Measurements from ENCODE around the gene PIPOX.

PIPOX gene

GRCh38 chr17:29089601-29090044, 46.7 kb downstream of the PIPOX start:
- Histone ChIP-seq H3K4me1 (ENCODE audit: insufficient read depth, low read length, severe bottlenecking) (no peaks in the 10 kb centered on the region), H3K9ac (ENCODE audit: low read length) (no peak overlapping the region), H3K27me3 (ENCODE audit: insufficient read depth, low read length) (no peaks in the 10 kb centered on the region), H4K20me1 (ENCODE audit: insufficient read depth, low read length) (no peaks in the 10 kb centered on the region), H3K9me2 (ENCODE audit: low read depth, low read length) (no peaks in the 10 kb centered on the region), H3K4me3 (ENCODE audit: low read depth, low read length, poor library complexity, severe bottlenecking) (no peak overlapping the region), H3K9me3 (ENCODE audit: low read length) (no peaks in the 10 kb centered on the region), H3K36me3 (ENCODE audit: insufficient read depth, low read length) (peaks cover 82% of the 10 kb centered on the region), H3K79me2 (ENCODE audit: insufficient read depth, low read length) (no peaks in the 10 kb centered on the region), H3K4me2 (ENCODE audit: low read length) (no peak overlapping the region), H2AFZ (ENCODE audit: low read length) (no peak overlapping the region), H3K27ac (ENCODE audit: low read depth, low read length, poor library complexity, severe bottlenecking) (no peak overlapping the region), H3F3A (ENCODE audit: insufficient read depth, low read length) (no peaks in the 10 kb centered on the region)
- TF ChIP-seq EZH2 (IDR thresholded peaks at IDR 0.05; ENCODE audit: borderline replicate concordance, low read length) = no peak
- TF ChIP-seq, protein P1, sequence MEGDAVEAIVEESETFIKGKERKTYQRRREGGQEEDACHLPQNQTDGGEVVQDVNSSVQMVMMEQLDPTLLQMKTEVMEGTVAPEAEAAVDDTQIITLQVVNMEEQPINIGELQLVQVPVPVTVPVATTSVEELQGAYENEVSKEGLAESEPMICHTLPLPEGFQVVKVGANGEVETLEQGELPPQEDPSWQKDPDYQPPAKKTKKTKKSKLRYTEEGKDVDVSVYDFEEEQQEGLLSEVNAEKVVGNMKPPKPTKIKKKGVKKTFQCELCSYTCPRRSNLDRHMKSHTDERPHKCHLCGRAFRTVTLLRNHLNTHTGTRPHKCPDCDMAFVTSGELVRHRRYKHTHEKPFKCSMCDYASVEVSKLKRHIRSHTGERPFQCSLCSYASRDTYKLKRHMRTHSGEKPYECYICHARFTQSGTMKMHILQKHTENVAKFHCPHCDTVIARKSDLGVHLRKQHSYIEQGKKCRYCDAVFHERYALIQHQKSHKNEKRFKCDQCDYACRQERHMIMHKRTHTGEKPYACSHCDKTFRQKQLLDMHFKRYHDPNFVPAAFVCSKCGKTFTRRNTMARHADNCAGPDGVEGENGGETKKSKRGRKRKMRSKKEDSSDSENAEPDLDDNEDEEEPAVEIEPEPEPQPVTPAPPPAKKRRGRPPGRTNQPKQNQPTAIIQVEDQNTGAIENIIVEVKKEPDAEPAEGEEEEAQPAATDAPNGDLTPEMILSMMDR (IDR thresholded peaks at IDR 0.05; ENCODE audit: low read length) = no peak

DNA sequence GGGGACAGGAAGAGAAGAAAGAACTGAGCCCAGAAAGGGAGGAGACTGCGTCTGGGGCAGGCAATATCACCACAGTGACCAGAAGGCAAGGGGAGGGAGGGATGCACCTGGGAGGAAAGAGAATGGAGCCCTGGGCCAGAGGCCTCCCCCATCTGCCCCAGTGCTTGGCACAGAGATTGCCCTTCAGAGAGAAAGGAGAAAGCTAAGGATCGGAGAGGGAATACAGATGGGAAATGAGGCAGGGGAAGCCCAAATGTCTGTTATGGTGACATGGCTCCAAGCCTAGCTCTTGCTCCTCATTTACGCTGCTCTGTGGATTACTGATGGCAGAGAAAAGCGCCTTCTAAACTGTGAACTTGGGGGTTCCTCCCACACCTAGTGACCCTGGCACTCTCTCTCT, 47.2 kb downstream of the PIPOX start:
- H3K9me2 ChIP-seq (ENCODE audit: low read depth, low read length) = no peaks in the 10 kb centered on the region
- H3K36me3 ChIP-seq (ENCODE audit: insufficient read depth, low read length) = peaks cover 83% of the 10 kb centered on the region
- no peak for TF ChIP-seq EZH2 (IDR thresholded peaks at IDR 0.05; ENCODE audit: borderline replicate concordance, low read length)
- TF ChIP-seq, protein P1 (IDR thresholded peaks at IDR 0.05; ENCODE audit: low read length) = no peak
- H3K9me3 ChIP-seq (ENCODE audit: low read length) = no peaks in the 10 kb centered on the region
- H4K20me1 ChIP-seq (ENCODE audit: insufficient read depth, low read length) = no peaks in the 10 kb centered on the region
- H3K79me2 ChIP-seq (ENCODE audit: insufficient read depth, low read length) = no peaks in the 10 kb centered on the region
- H2AFZ ChIP-seq (ENCODE audit: low read length) = no peak overlapping the region
- no peak overlapping the region for H3K4me3 ChIP-seq (ENCODE audit: low read depth, low read length, poor library complexity, severe bottlenecking)
- no peak overlapping the region for H3K27ac ChIP-seq (ENCODE audit: low read depth, low read length, poor library complexity, severe bottlenecking)
- no peak overlapping the region for H3K9ac ChIP-seq (ENCODE audit: low read length)
- H3K4me2 ChIP-seq (ENCODE audit: low read length) = no peak overlapping the region
- H3K4me1 ChIP-seq (ENCODE audit: insufficient read depth, low read length, severe bottlenecking) = no peaks in the 10 kb centered on the region
- H3F3A ChIP-seq (ENCODE audit: insufficient read depth, low read length) = no peaks in the 10 kb centered on the region
- no peaks in the 10 kb centered on the region for H3K27me3 ChIP-seq (ENCODE audit: insufficient read depth, low read length)

GRCh38 chr17:29090750-29091605, 48.0 kb downstream of the PIPOX start:
- H3K4me3 ChIP-seq (ENCODE audit: low read depth, low read length, poor library complexity, severe bottlenecking) = no peak overlapping the region

More at GRCh38 chr17:29090750-29091605, 48.0 kb downstream of the PIPOX start:
- Histone ChIP-seq H3K9me2 (ENCODE audit: low read depth, low read length) (no peaks in the 10 kb centered on the region), H4K20me1 (ENCODE audit: insufficient read depth, low read length) (no peaks in the 10 kb centered on the region), H3K9ac (ENCODE audit: low read length) (no peak overlapping the region), H2AFZ (ENCODE audit: low read length) (no peak overlapping the region), H3K27me3 (ENCODE audit: insufficient read depth, low read length) (no peaks in the 10 kb centered on the region), H3K27ac (ENCODE audit: low read depth, low read length, poor library complexity, severe bottlenecking) (no peak overlapping the region), H3K36me3 (ENCODE audit: insufficient read depth, low read length) (peaks cover 79% of the 10 kb centered on the region), H3K9me3 (ENCODE audit: low read length) (no peaks in the 10 kb centered on the region), H3K79me2 (ENCODE audit: insufficient read depth, low read length) (no peaks in the 10 kb centered on the region), H3K4me2 (ENCODE audit: low read length) (no peak overlapping the region), H3F3A (ENCODE audit: insufficient read depth, low read length) (no peaks in the 10 kb centered on the region), H3K4me1 (ENCODE audit: insufficient read depth, low read length, severe bottlenecking) (no peaks in the 10 kb centered on the region)
- TF ChIP-seq, protein P1 (IDR thresholded peaks at IDR 0.05; ENCODE audit: low read length) = no peak
- no peak for TF ChIP-seq EZH2 (IDR thresholded peaks at IDR 0.05; ENCODE audit: borderline replicate concordance, low read length)
